Gastroesophageal sphincter (tissue), 3 donors: ENCODE data around the gene HMSD.

Experiments
- CTCF ChIP-seq, 4 experiments: fragments of 200-600 bp in 2 of 4; fragments of 450-650 bp in 2 of 4; sonication (generic) in 1 of 4; IDR thresholded peaks; one replicate each; pipeline ENCODE4 v1.5.1; 2017 to 2019; ENCODE audit warnings: antibody characterized with exemption in 4 of 4, mild to moderate bottlenecking in 2 of 4, moderate library complexity in 2 of 4
- EP300 ChIP-seq: sonication (generic); formaldehyde crosslinking; IDR thresholded peaks from one replicate; pipeline ENCODE4 v1.6.1; 2017; ENCODE audit warnings: antibody characterized with exemption, mild to moderate bottlenecking
- POLR2A ChIP-seq, 2 donors: fragments of 450-650 bp; IDR thresholded peaks; one replicate each; pipeline ENCODE4 v1.6.1; 2017; ENCODE audit warnings: antibody characterized with exemption in 2 of 2, mild to moderate bottlenecking in 2 of 2, moderate library complexity in 1 of 2
- POLR2AphosphoS5 ChIP-seq: sonication (generic); formaldehyde crosslinking; IDR thresholded peaks from one replicate; pipeline ENCODE4 v1.6.1; 2017; ENCODE audit warnings: antibody characterized with exemption

- TF ChIP-seq CTCF (IDR thresholded peaks at IDR 0.05), result peak; percentile 48 to 80 (median 52)
- no peak for TF ChIP-seq POLR2A (IDR thresholded peaks at IDR 0.05)
- TF ChIP-seq EP300, result no peak
- TF ChIP-seq POLR2AphosphoS5, result no peak
Measured at GRCh38 chr18:63936156-63936931, 12.8 kb upstream of the HMSD start.
